Liver (tissue), 9 donors: Measurements from ENCODE around the gene ABHD17A. TPM values are rescaled to one million over a fixed set of nuclear protein-coding genes. Genes with fewer than 3 reads are reported as not detected.

ENCODE experiments used
- DNase-seq: peaks from one replicate; pipeline ENCODE4 v3.0.0-alpha.2; 2017; ENCODE audit warnings: low spot score
- H3K27ac ChIP-seq, 2 donors: one replicate each; pipeline ENCODE4 v1.7.0; 2013; ENCODE audit warnings: inconsistent platforms in 2 of 2, low read length in 2 of 2, control low read depth in 1 of 2, low read depth in 1 of 2, mild to moderate bottlenecking in 1 of 2
- H3K27me3 ChIP-seq, 4 donors: one replicate each; pipeline versions ENCODE4 v1.6.1 to v1.7.0; 2013; ENCODE audit warnings: low read length in 3 of 4, inconsistent platforms in 1 of 4, mild to moderate bottlenecking in 1 of 4, moderate library complexity in 1 of 4; ENCODE audit not compliant: control insufficient read depth in 4 of 4, insufficient read depth in 4 of 4
- H3K36me3 ChIP-seq, 4 donors: one replicate each; pipeline versions ENCODE4 v1.6.1 to v1.7.0; 2013; ENCODE audit warnings: low read length in 3 of 4, mild to moderate bottlenecking in 3 of 4, low read depth in 1 of 4, moderate library complexity in 1 of 4; ENCODE audit not compliant: control insufficient read depth in 4 of 4, insufficient read depth in 3 of 4
- H3K4me1 ChIP-seq, 4 donors: one replicate each; pipeline versions ENCODE4 v1.6.1 to v1.7.0; 2013; ENCODE audit warnings: low read length in 3 of 4, mild to moderate bottlenecking in 3 of 4, moderate library complexity in 1 of 4; ENCODE audit not compliant: control insufficient read depth in 4 of 4, insufficient read depth in 4 of 4
- H3K4me3 ChIP-seq, 3 donors: one replicate each; pipeline versions ENCODE4 v1.6.1 to v1.7.0; 2013; ENCODE audit warnings: low read length in 3 of 3, control low read depth in 1 of 3, low read depth in 1 of 3, mild to moderate bottlenecking in 1 of 3
- H3K9ac ChIP-seq, 2 donors: one replicate each; pipeline ENCODE4 v1.7.0; 2013; ENCODE audit warnings: low read length in 2 of 2, mild to moderate bottlenecking in 2 of 2, moderate library complexity in 2 of 2, control low read depth in 1 of 2, low read depth in 1 of 2
- H3K9me3 ChIP-seq, 4 donors: one replicate each; pipeline versions ENCODE4 v1.6.1 to v1.7.0; 2013; ENCODE audit warnings: low read length in 3 of 4; ENCODE audit not compliant: control insufficient read depth in 4 of 4
- EGR1 ChIP-seq, 2 donors: IDR thresholded peaks; 2 replicates each; pipeline ENCODE4 v1.6.1; 2016 to 2018; ENCODE audit warnings: antibody characterized with exemption in 2 of 2, low read depth in 2 of 2
- FOXA1 ChIP-seq: IDR thresholded peaks from 2 replicates; pipeline ENCODE4 v1.6.1; 2016; ENCODE audit warnings: antibody characterized with exemption
- HNF4A ChIP-seq, 2 donors: conservative IDR thresholded peaks; 2 replicates each; pipeline ENCODE4 v1.6.1; 2016; ENCODE audit warnings: antibody characterized with exemption in 2 of 2, mild to moderate bottlenecking in 2 of 2
- HNF4G ChIP-seq: IDR thresholded peaks from 2 replicates; pipeline ENCODE4 v1.6.1; 2016; ENCODE audit warnings: antibody characterized with exemption
- JUND ChIP-seq, 2 donors: IDR thresholded peaks; 2 replicates each; pipeline ENCODE4 v1.6.1; 2016; ENCODE audit warnings: antibody characterized with exemption in 2 of 2
- RAD21 ChIP-seq, 2 donors: IDR thresholded peaks; 2 replicates each; pipeline ENCODE4 v1.6.1; 2016; ENCODE audit warnings: antibody characterized with exemption in 2 of 2, mild to moderate bottlenecking in 2 of 2
- RXRA ChIP-seq, 2 donors: IDR thresholded peaks; 2 replicates each; pipeline ENCODE4 v1.6.1; 2017 to 2018; ENCODE audit warnings: antibody characterized with exemption in 2 of 2, mild to moderate bottlenecking in 1 of 2
- SP1 ChIP-seq: IDR thresholded peaks from 2 replicates; pipeline ENCODE4 v1.6.1; 2018; ENCODE audit warnings: antibody characterized with exemption, mild to moderate bottlenecking
- TAF1 ChIP-seq: conservative IDR thresholded peaks from 2 replicates; pipeline ENCODE4 v1.6.1; 2016; ENCODE audit warnings: antibody characterized with exemption, mild to moderate bottlenecking
- WGBS: extraction: QIAGEN DNeasy Blood & Tissue Kit; methylation state at CpG from one replicate; pipeline ENCODE4 v1.1.7; 2013; 5-methylcytosine and 5-hydroxymethylcytosine counted together
- polyA plus RNA-seq, 2 donors: library from polyadenylated mRNA; stranded (reverse) in 1 of 2; unstranded in 1 of 2; fragments of 200-250 nt in 1 of 2; fragments of >200 nt in 1 of 2; fragmentation: Nextera tagmentation in 1 of 2; extraction: Ambion mirVana in 1 of 2; gene quantifications; one replicate each; pipeline versions ENCODE4 v1.2.1 to v1.2.3, GENCODE V29; 2013 to 2015
- total RNA-seq, 2 donors: library from RNA; depleted of rRNA; stranded (reverse); fragments of >200 nt; gene quantifications; one replicate each; pipeline ENCODE4 v1.2.3, GENCODE V29; 2014
- TF ChIP-seq, protein P1 (sequence below): IDR thresholded peaks from 2 replicates; pipeline ENCODE4 v1.6.1; 2016; ENCODE audit warnings: antibody characterized with exemption, mild to moderate bottlenecking
- TF ChIP-seq, protein P2 (sequence below): IDR thresholded peaks from 2 replicates; pipeline ENCODE4 v1.6.1; 2016; ENCODE audit warnings: antibody characterized with exemption
- TF ChIP-seq, protein P3 (sequence below): IDR thresholded peaks from 2 replicates; pipeline ENCODE4 v1.6.1; 2016; ENCODE audit warnings: antibody characterized with exemption
- donor health status: healthy.
- donor health status: healthy.
- donor health status: healthy.
- donor health status: healthy.
- donor health status: healthy.

The ABHD17A gene
- total and polyA plus RNA-seq, 4 donors, result 8.1 to 30.2 (median 27.0) TPM

DNA sequence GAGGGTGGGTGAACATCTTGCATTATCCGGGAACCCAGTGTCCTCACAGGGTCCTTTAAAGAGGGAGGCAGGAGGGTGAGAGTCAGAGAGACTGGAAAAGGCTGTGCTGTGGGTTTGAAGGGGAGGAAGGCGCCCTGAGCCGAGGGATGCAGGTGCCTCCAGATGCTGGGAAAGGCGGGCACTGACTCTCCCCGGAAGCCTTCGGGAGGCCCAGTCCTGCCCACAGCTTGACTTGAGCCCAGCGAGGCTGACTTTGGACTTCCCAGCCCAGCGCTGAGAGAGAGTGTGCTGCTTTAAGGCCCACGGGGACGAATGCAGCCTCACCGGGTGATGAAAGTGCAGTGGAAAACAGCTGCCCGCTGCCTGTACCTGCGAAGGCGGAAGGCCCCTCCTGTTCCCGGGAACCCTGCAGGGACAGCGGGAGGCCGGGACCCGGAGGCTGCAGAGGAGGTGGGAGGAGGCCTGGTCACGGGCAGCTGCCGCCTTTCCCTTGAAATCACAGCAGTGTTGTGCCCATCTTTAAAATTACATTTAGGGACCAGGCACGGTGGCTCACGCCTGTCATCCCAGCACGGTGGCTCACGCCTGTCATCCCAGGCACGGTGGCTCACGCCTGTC lies 53.1 kb downstream of the ABHD17A start:
- Histone ChIP-seq H3K36me3 (peaks cover 0 to 7% (median 3%) of the 10 kb centered on the region in 4 donors), H3K4me1 (peaks cover 21 to 65% (median 36%) of the 10 kb centered on the region in 4 donors), H3K9ac (no peak overlapping the region), H3K27me3 (no peaks in the 10 kb centered on the region), H3K27ac (no peak overlapping the region), H3K9me3 (no peaks in the 10 kb centered on the region), H3K4me3 (no peak overlapping the region)
- WGBS, result 86% methylated on average over 26 of the region's 26 CpGs
- TF ChIP-seq HNF4A (conservative IDR thresholded peaks at IDR 0.05), result peak; percentile 24 to 32
- TF ChIP-seq, protein P1, sequence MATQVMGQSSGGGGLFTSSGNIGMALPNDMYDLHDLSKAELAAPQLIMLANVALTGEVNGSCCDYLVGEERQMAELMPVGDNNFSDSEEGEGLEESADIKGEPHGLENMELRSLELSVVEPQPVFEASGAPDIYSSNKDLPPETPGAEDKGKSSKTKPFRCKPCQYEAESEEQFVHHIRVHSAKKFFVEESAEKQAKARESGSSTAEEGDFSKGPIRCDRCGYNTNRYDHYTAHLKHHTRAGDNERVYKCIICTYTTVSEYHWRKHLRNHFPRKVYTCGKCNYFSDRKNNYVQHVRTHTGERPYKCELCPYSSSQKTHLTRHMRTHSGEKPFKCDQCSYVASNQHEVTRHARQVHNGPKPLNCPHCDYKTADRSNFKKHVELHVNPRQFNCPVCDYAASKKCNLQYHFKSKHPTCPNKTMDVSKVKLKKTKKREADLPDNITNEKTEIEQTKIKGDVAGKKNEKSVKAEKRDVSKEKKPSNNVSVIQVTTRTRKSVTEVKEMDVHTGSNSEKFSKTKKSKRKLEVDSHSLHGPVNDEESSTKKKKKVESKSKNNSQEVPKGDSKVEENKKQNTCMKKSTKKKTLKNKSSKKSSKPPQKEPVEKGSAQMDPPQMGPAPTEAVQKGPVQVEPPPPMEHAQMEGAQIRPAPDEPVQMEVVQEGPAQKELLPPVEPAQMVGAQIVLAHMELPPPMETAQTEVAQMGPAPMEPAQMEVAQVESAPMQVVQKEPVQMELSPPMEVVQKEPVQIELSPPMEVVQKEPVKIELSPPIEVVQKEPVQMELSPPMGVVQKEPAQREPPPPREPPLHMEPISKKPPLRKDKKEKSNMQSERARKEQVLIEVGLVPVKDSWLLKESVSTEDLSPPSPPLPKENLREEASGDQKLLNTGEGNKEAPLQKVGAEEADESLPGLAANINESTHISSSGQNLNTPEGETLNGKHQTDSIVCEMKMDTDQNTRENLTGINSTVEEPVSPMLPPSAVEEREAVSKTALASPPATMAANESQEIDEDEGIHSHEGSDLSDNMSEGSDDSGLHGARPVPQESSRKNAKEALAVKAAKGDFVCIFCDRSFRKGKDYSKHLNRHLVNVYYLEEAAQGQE, result no peak
- DNase-seq, result no peak

DNA sequence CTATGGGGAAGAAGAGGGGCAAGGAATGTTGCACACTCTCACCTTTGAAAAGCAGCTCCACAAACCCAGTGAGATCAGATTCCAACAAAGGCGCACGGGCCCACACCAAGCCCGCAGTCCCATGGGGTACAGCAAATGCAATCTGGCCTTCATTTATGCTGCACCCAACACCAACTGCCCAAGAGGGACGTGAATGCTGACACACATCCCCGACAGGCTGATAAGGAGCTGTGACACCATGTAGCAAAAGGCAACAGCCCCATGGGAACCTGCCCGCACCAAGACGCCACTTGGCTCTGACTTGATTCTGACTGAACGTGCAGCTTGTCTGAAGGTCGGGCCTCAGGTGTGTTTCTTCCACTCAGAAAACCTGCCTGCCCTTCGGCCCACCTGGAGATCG lies 54.3 kb downstream of the ABHD17A start:
- Histone ChIP-seq H3K36me3 (peaks cover 0 to 7% (median 3%) of the 10 kb centered on the region in 4 donors), H3K4me3 (no peak overlapping the region), H3K4me1 (peaks cover 22 to 66% (median 36%) of the 10 kb centered on the region in 4 donors), H3K9me3 (no peaks in the 10 kb centered on the region), H3K27ac (no peak overlapping the region), H3K27me3 (no peaks in the 10 kb centered on the region), H3K9ac (no peak overlapping the region)
- DNase-seq, result no peak
- 93% methylated on average over 11 of the region's 11 CpGs for WGBS
- TF ChIP-seq, protein P2, sequence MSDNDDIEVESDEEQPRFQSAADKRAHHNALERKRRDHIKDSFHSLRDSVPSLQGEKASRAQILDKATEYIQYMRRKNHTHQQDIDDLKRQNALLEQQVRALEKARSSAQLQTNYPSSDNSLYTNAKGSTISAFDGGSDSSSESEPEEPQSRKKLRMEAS, result no peak
- TF ChIP-seq SP1, result no peak
- no peak for TF ChIP-seq FOXA1
- TF ChIP-seq HNF4A (conservative IDR thresholded peaks at IDR 0.05), result no peak
- no peak for TF ChIP-seq HNF4G

DNA sequence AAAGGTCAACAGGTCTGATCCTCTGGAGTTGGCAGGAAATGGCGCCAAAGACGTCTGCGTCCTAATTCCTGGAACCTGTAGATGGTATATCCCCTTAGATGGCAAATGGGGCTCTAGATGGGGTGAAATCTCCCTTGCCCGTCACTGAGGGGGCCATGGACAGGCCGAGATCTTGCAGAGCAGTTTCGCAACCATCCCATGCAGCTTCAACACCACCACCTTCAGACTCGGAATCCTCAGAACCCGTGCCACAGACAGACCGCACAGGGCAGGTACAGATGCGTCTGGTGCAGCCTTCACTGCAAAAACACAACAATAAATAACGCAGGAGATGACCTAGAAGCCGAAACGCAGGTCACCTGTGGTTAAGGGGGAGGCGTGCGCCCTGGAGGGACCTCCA lies 54.7 kb downstream of the ABHD17A start:
- Histone ChIP-seq H3K9ac (no peak overlapping the region), H3K4me3 (no peak overlapping the region), H3K9me3 (no peaks in the 10 kb centered on the region), H3K36me3 (peaks cover 0 to 7% (median 3%) of the 10 kb centered on the region in 4 donors), H3K27me3 (no peaks in the 10 kb centered on the region), H3K4me1 (peaks cover 18 to 65% (median 34%) of the 10 kb centered on the region in 4 donors), H3K27ac (no peak overlapping the region)
- TF ChIP-seq, protein P2, result no peak
- no peak for TF ChIP-seq EGR1 (IDR thresholded peaks at IDR 0.05; ENCODE audit: low read depth in 2 of 2)
- TF ChIP-seq JUND (IDR thresholded peaks at IDR 0.05), result no peak
- TF ChIP-seq, protein P3, sequence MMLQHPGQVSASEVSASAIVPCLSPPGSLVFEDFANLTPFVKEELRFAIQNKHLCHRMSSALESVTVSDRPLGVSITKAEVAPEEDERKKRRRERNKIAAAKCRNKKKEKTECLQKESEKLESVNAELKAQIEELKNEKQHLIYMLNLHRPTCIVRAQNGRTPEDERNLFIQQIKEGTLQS, result no peak
- no peak for TF ChIP-seq TAF1
- TF ChIP-seq SP1, result no peak
- TF ChIP-seq RAD21 (IDR thresholded peaks at IDR 0.05), result no peak
- no peak for TF ChIP-seq RXRA (IDR thresholded peaks at IDR 0.05)
- TF ChIP-seq HNF4G, result no peak
- 92% methylated on average over 15 of the region's 15 CpGs for WGBS
- DNase-seq, result no peak
